Parathyroid adenoma (tissue), 2 donors: ENCODE data around the gene TMEM163.

ENCODE experiments used
- H2AFZ ChIP-seq: fragments of 300-600 bp; sonication (generic); one replicate; pipeline ENCODE4 v1.7.0; 2017; ENCODE audit warnings: antibody characterized with exemption, mild to moderate bottlenecking
- H3K27ac ChIP-seq: fragments of 300-600 bp; sonication (generic); one replicate; pipeline ENCODE4 v1.7.0; 2017
- H3K27me3 ChIP-seq: fragments of 300-600 bp; sonication (generic); one replicate; pipeline ENCODE4 v1.7.0; 2017; ENCODE audit warnings: low read length; ENCODE audit not compliant: control insufficient read depth, insufficient read depth
- H3K36me3 ChIP-seq: fragments of 300-600 bp; sonication (generic); one replicate; pipeline ENCODE4 v1.7.0; 2017; ENCODE audit warnings: low read length; ENCODE audit not compliant: control insufficient read depth, insufficient read depth
- H3K4me1 ChIP-seq: fragments of 300-600 bp; sonication (generic); one replicate; pipeline ENCODE4 v1.7.0; 2017; ENCODE audit warnings: control low read depth
- H3K4me2 ChIP-seq: fragments of 300-600 bp; sonication (generic); one replicate; pipeline ENCODE4 v1.7.0; 2017; ENCODE audit warnings: low read length
- H3K4me3 ChIP-seq: fragments of 300-600 bp; sonication (generic); one replicate; pipeline ENCODE4 v1.7.0; 2017; ENCODE audit warnings: low read depth, low read length
- H3K79me2 ChIP-seq: fragments of 300-600 bp; sonication (generic); one replicate; pipeline ENCODE4 v1.7.0; 2017; ENCODE audit warnings: control low read depth
- H3K9ac ChIP-seq: fragments of 300-600 bp; sonication (generic); one replicate; pipeline ENCODE4 v1.7.0; 2017; ENCODE audit warnings: mild to moderate bottlenecking
- H3K9me3 ChIP-seq: fragments of 300-600 bp; sonication (generic); one replicate; pipeline ENCODE4 v1.7.0; 2017; ENCODE audit warnings: low read length; ENCODE audit not compliant: control insufficient read depth
- TF ChIP-seq, protein P1 (sequence below): fragments of 300-600 bp; sonication (generic); IDR thresholded peaks from one replicate; pipeline ENCODE4 v1.7.0; 2017; ENCODE audit warnings: antibody characterized with exemption, mild to moderate bottlenecking
- donor health status: primary hyperparathyroidism.

The TMEM163 gene

DNA sequence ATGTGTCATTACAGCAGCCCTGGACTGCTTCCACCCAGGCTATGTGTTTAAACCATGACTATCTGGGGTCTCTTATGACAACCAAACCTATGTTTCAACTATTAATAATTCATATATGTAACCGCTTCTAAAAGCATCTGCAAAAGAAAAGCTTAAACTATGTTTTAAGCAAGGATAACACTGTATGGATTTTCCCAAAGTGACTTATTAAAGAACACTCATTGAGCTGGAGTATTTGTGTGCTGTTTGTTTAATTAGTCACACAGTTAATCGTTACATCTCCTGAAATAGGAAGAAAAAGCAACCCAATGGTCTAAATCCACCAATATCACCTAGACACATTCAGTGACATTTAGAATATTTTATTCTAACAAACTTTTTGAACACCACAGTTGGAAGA lies 51.3 kb downstream of the TMEM163 start:
- Histone ChIP-seq H3K27ac (no peak overlapping the region), H3K36me3 (no peaks in the 10 kb centered on the region), H3K4me3 (no peak overlapping the region), H3K9ac (no peak overlapping the region), H3K79me2 (no peaks in the 10 kb centered on the region), H3K4me2 (no peak overlapping the region), H3K4me1 (peaks cover 7% of the 10 kb centered on the region), H2AFZ (no peak overlapping the region), H3K27me3 (no peaks in the 10 kb centered on the region), H3K9me3 (no peaks in the 10 kb centered on the region)
- TF ChIP-seq, protein P1, sequence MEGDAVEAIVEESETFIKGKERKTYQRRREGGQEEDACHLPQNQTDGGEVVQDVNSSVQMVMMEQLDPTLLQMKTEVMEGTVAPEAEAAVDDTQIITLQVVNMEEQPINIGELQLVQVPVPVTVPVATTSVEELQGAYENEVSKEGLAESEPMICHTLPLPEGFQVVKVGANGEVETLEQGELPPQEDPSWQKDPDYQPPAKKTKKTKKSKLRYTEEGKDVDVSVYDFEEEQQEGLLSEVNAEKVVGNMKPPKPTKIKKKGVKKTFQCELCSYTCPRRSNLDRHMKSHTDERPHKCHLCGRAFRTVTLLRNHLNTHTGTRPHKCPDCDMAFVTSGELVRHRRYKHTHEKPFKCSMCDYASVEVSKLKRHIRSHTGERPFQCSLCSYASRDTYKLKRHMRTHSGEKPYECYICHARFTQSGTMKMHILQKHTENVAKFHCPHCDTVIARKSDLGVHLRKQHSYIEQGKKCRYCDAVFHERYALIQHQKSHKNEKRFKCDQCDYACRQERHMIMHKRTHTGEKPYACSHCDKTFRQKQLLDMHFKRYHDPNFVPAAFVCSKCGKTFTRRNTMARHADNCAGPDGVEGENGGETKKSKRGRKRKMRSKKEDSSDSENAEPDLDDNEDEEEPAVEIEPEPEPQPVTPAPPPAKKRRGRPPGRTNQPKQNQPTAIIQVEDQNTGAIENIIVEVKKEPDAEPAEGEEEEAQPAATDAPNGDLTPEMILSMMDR = no peak

DNA sequence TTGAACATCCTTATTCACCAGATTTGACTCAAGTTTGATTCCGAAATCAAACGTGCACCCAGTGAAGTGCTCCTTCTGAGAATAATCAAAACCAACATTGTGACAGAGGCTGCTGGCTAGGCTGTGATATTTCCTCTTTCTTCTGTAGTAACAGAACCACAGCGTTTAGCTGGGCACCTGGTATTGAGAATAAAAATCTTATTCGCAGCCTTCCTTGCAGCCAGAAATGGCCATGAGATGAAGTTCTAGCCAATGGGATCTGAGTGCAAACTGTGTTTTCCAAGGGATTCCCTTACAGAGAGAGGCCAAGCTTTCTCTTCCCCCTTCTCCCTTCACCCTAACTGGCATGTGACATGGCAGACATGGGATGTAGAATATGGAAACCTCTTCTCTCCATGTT lies 51.7 kb downstream of the TMEM163 start:
- Histone ChIP-seq H3K27me3 (no peaks in the 10 kb centered on the region), H2AFZ (no peak overlapping the region), H3K4me1 (peaks cover 7% of the 10 kb centered on the region), H3K9me3 (no peaks in the 10 kb centered on the region), H3K79me2 (no peaks in the 10 kb centered on the region), H3K9ac (no peak overlapping the region), H3K27ac (no peak overlapping the region), H3K4me3 (no peak overlapping the region), H3K4me2 (no peak overlapping the region), H3K36me3 (no peaks in the 10 kb centered on the region)
- TF ChIP-seq, protein P1 = no peak

DNA sequence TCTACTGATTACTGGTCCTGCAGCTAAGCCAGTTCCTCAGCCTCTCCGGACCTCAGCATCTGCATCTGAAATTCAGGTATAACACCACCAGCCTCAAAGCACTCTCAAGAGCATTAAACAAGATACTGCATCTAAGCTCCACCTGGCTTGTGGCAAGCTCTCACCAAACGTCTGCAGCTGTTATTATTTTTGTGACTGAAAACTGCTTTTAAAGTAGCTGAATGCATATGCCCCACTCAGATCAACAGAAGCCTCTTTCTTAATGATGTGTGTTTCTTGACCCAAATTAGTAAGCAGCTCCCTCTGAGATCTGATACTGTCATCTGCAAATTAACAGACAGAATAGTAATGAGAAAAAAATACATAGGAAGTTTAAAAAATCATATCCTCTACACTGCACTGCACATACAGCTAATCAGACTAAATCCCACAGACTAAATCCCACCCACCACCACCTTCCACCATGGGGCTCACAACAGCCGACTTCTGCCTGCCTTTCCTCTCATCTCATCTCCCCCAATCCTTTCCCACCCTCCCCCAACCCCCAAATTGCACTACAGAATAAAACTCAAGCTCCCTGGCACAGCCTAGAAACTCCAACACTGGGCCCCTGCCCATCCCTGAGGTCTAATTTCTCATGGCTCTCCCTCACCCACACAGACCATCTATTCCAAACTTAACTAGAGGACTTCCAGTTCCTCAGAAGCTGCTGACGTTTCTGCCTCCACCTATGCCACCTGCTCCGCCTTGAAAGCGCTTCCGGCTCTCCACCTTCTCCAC lies 52.9 kb downstream of the TMEM163 start:
- no peak overlapping the region for H3K9ac ChIP-seq
- no peak overlapping the region for H3K4me3 ChIP-seq
- H3K4me1 ChIP-seq = peaks cover 7% of the 10 kb centered on the region
- no peaks in the 10 kb centered on the region for H3K79me2 ChIP-seq
- TF ChIP-seq, protein P1 = no peak
- no peak overlapping the region for H3K27ac ChIP-seq
- no peak overlapping the region for H2AFZ ChIP-seq
- no peaks in the 10 kb centered on the region for H3K36me3 ChIP-seq
- H3K27me3 ChIP-seq = no peaks in the 10 kb centered on the region
- no peak overlapping the region for H3K4me2 ChIP-seq
- no peaks in the 10 kb centered on the region for H3K9me3 ChIP-seq

DNA sequence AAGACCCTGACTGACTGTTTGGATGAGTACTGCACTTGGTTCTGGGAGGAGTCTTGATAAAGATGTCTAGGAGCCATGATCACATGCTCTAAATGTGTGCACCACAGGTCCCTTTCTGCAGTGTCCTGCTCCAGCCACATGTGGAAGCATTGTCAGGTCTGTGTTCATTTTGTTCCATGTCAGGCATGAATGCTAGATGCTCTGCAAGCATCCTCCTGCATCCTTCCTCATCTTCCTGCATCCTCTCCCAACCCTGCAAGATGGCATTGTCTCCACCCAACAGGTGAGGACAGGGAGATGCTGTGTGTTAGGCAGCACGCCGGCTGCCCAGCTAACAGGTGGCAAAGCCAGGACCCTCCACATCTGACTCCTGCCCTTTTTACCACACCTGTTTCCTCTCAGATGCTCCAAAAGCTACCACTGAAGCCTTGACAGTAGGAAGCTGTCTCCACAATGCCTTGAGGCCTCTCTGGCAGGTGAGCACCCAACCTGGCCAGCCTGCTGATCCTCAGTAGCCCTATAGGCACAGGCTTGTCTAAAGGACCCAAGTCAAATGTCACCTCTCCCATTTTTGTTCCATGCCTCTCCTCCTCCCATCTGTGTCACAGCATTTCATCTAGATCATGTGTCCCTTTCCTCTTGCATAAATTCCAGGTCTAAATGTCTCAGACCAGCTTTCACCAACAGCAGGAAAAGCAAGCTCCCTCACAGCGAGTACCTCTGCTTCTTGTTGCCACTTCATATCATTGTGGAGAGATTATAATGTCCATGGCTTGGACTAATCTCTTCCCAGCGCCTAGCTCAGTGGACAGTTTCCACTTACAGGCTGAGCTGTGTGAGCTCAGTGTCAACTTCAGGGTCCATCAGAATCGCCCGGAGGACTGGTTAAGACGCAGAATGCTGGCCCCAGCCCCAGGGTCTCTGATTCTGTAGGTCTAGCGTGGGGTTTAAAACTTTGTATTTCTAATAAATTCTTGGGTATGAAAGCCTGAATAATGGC lies 55.0 kb downstream of the TMEM163 start:
- H3K27me3 ChIP-seq = no peaks in the 10 kb centered on the region
- H3K27ac ChIP-seq = no peak overlapping the region
- no peak overlapping the region for H3K4me3 ChIP-seq
- H3K79me2 ChIP-seq = no peaks in the 10 kb centered on the region
- H3K4me2 ChIP-seq = no peak overlapping the region
- no peaks in the 10 kb centered on the region for H3K9me3 ChIP-seq
- no peaks in the 10 kb centered on the region for H3K36me3 ChIP-seq
- H2AFZ ChIP-seq = no peak overlapping the region
- H3K9ac ChIP-seq = no peak overlapping the region
- TF ChIP-seq, protein P1 = no peak
- H3K4me1 ChIP-seq = no peaks in the 10 kb centered on the region
